Activated CD4-positive, alpha-beta memory T cell treated with anti-CD3 and anti-CD28 coated beads for 36 hours (primary cell): ENCODE measurements around the gene CTDSPL. TPM values are rescaled to one million over a fixed set of nuclear protein-coding genes. Genes with fewer than 3 reads are reported as not detected.

Source experiments
- CTCF ChIA-PET: fragments of 350-600 bp; sonication (Branson Sonifier 250); formaldehyde crosslinking; loops from one replicate; lab custom pipeline; 2021; ENCODE audit warnings: antibody characterized with exemption, inconsistent platforms; lab: Charles Lee
- POLR2A ChIA-PET: fragments of 350-600 bp; sonication (Branson Sonifier 250); formaldehyde crosslinking; loops from one replicate; lab custom pipeline; 2021; ENCODE audit warnings: antibody characterized with exemption; lab: Charles Lee
- DNase-seq: peaks from one replicate; pipeline ENCODE4 v3.0.0-alpha.2; 2020
- H3K27ac Mint-ChIP-seq: one replicate; pipeline ENCODE4 v1.8.0; 2021; ENCODE audit warnings: mixed read lengths
- H3K27me3 Mint-ChIP-seq: one replicate; pipeline ENCODE4 v1.8.0; 2021; ENCODE audit warnings: mixed read lengths
- H3K36me3 Mint-ChIP-seq: one replicate; pipeline ENCODE4 v1.8.0; 2021; ENCODE audit warnings: mixed read lengths
- H3K4me1 Mint-ChIP-seq: one replicate; pipeline ENCODE4 v1.8.0; 2021; ENCODE audit warnings: low read depth, mixed read lengths
- H3K4me3 Mint-ChIP-seq: one replicate; pipeline ENCODE4 v1.8.0; 2021; ENCODE audit warnings: mild to moderate bottlenecking, mixed read lengths
- H3K9me3 Mint-ChIP-seq: one replicate; pipeline ENCODE4 v1.8.0; 2021; ENCODE audit warnings: mixed read lengths
- intact Hi-C: fragments of 100-400 bp; cut with micrococcal nuclease; formaldehyde crosslinking; loops from one replicate; pipeline ENCODE4 v1.15.1; 2023
- total RNA-seq, 2 experiments: library from RNA; stranded (reverse); gene quantifications; one replicate each; pipeline ENCODE4 v1.2.3, GENCODE V29; 2021

CTDSPL gene
- total RNA-seq, 2 experiments from 2014 or later: 3.7 to 5.1 TPM

- Mint-ChIP-seq H3K4me1 (no peaks in the 10 kb centered on the region), H3K27me3 (peaks cover 8% of the 10 kb centered on the region), H3K9me3 (no peaks in the 10 kb centered on the region), H3K27ac (no peak overlapping the region), H3K36me3 (no peaks in the 10 kb centered on the region), H3K4me3 (no peak overlapping the region)
- POLR2A ChIA-PET: no interaction called here
- CTCF ChIA-PET: no interaction called here
- intact Hi-C loops: no loop called here
- no peak for DNase-seq
Observed at GRCh38 chr3:37826502-37826901, 35.2 kb upstream of the CTDSPL start.

- POLR2A ChIA-PET: no interaction called here
- CTCF ChIA-PET: no interaction called here
- H3K9me3 Mint-ChIP-seq: no peaks in the 10 kb centered on the region
- no peak for DNase-seq
- intact Hi-C loops: no loop called here
- H3K4me1 Mint-ChIP-seq: no peaks in the 10 kb centered on the region
- H3K27ac Mint-ChIP-seq: no peak overlapping the region
- no peaks in the 10 kb centered on the region for H3K36me3 Mint-ChIP-seq
- no peak overlapping the region for H3K4me3 Mint-ChIP-seq
- peaks cover 8% of the 10 kb centered on the region for H3K27me3 Mint-ChIP-seq
Observed at GRCh38 chr3:37826933-37827332, 34.7 kb upstream of the CTDSPL start.

GRCh38 chr3:37832480-37832879 is 29.2 kb upstream of the CTDSPL start:
- intact Hi-C loops: no loop called here
- DNase-seq: no peak

GRCh38 chr3:37833302-37834186 is 28.1 kb upstream of the CTDSPL start:
- Mint-ChIP-seq H3K27ac (no peak overlapping the region), H3K36me3 (no peaks in the 10 kb centered on the region), H3K9me3 (no peaks in the 10 kb centered on the region), H3K4me1 (no peaks in the 10 kb centered on the region), H3K27me3 (peaks cover 4% of the 10 kb centered on the region), H3K4me3 (no peak overlapping the region)
- POLR2A ChIA-PET: no interaction called here
- DNase-seq: no peak
- intact Hi-C loops: no loop called here
- CTCF ChIA-PET: interaction anchor here (1.7 kb wide), 1 partner anchor 22 kb away, joined by 3 read pairs; no protein-coding TSS in a partner anchor

More at GRCh38 chr3:37832480-37832879, 29.2 kb upstream of the CTDSPL start:
- ChIA-PET CTCF (no interaction called here), POLR2A (no interaction called here)
- Mint-ChIP-seq H3K27ac (no peak overlapping the region), H3K4me1 (no peaks in the 10 kb centered on the region), H3K27me3 (peaks cover 8% of the 10 kb centered on the region), H3K9me3 (no peaks in the 10 kb centered on the region), H3K36me3 (no peaks in the 10 kb centered on the region), H3K4me3 (no peak overlapping the region)

GRCh38 chr3:37836589-37836988 is 25.1 kb upstream of the CTDSPL start:
- no peaks in the 10 kb centered on the region for H3K36me3 Mint-ChIP-seq
- H3K9me3 Mint-ChIP-seq: no peaks in the 10 kb centered on the region
- CTCF ChIA-PET: no interaction called here
- intact Hi-C loops: no loop called here
- H3K4me3 Mint-ChIP-seq: no peak overlapping the region
- DNase-seq: no peak
- H3K27ac Mint-ChIP-seq: no peak overlapping the region
- POLR2A ChIA-PET: no interaction called here
- H3K4me1 Mint-ChIP-seq: no peaks in the 10 kb centered on the region
- H3K27me3 Mint-ChIP-seq: peaks cover 2% of the 10 kb centered on the region

GRCh38 chr3:37847689-37848088 is 14.0 kb upstream of the CTDSPL start:
- CTCF ChIA-PET: interaction anchor here (3.1 kb wide), 1 partner anchor 8 kb away, joined by 11 read pairs; no protein-coding TSS in a partner anchor
- no peaks in the 10 kb centered on the region for H3K9me3 Mint-ChIP-seq

GRCh38 chr3:37849146-37849923 is 12.3 kb upstream of the CTDSPL start:
- Mint-ChIP-seq H3K27me3 (no peaks in the 10 kb centered on the region), H3K9me3 (no peaks in the 10 kb centered on the region), H3K4me1 (no peaks in the 10 kb centered on the region), H3K36me3 (no peaks in the 10 kb centered on the region), H3K4me3 (no peak overlapping the region), H3K27ac (no peak overlapping the region)
- intact Hi-C loops: no loop called here
- no peak for DNase-seq
- CTCF ChIA-PET: no interaction called here
- POLR2A ChIA-PET: no interaction called here

More at GRCh38 chr3:37847689-37848088, 14.0 kb upstream of the CTDSPL start:
- Mint-ChIP-seq H3K27ac (no peak overlapping the region), H3K4me1 (no peaks in the 10 kb centered on the region), H3K4me3 (no peak overlapping the region), H3K27me3 (no peaks in the 10 kb centered on the region), H3K36me3 (no peaks in the 10 kb centered on the region)
- POLR2A ChIA-PET: no interaction called here
- intact Hi-C loops: no loop called here
- no peak for DNase-seq

- Mint-ChIP-seq H3K27ac (no peak overlapping the region), H3K9me3 (no peaks in the 10 kb centered on the region), H3K27me3 (no peaks in the 10 kb centered on the region), H3K4me1 (no peaks in the 10 kb centered on the region), H3K36me3 (no peaks in the 10 kb centered on the region), H3K4me3 (no peak overlapping the region)
- DNase-seq: no peak
- CTCF ChIA-PET: no interaction called here
- POLR2A ChIA-PET: no interaction called here
- intact Hi-C loops: no loop called here
Observed at GRCh38 chr3:37852097-37852496, 9.6 kb upstream of the CTDSPL start.

GRCh38 chr3:37852771-37853170 is 8.9 kb upstream of the CTDSPL start:
- CTCF ChIA-PET: no interaction called here

GRCh38 chr3:37853691-37854413 is 7.8 kb upstream of the CTDSPL start:
- CTCF ChIA-PET: interaction anchor here (1.0 to 3.1 kb wide), 6 partner anchors 12 to 62 kb away, joined by 3 to 17 read pairs (median 4); no protein-coding TSS in a partner anchor
- no peaks in the 10 kb centered on the region for H3K36me3 Mint-ChIP-seq
- DNase-seq: no peak
- intact Hi-C loops: no loop called here
- H3K4me1 Mint-ChIP-seq: no peaks in the 10 kb centered on the region
- H3K27ac Mint-ChIP-seq: no peak overlapping the region
- no peaks in the 10 kb centered on the region for H3K9me3 Mint-ChIP-seq
- POLR2A ChIA-PET: interaction anchor here (1.3 kb wide), 1 partner anchor 114 kb away, joined by 3 read pairs; no protein-coding TSS in a partner anchor
- no peak overlapping the region for H3K4me3 Mint-ChIP-seq
- no peaks in the 10 kb centered on the region for H3K27me3 Mint-ChIP-seq

More at GRCh38 chr3:37852771-37853170, 8.9 kb upstream of the CTDSPL start:
- H3K36me3 Mint-ChIP-seq: no peaks in the 10 kb centered on the region
- intact Hi-C loops: no loop called here
- H3K4me1 Mint-ChIP-seq: no peaks in the 10 kb centered on the region
- no peak for DNase-seq
- H3K9me3 Mint-ChIP-seq: no peaks in the 10 kb centered on the region
- H3K4me3 Mint-ChIP-seq: no peak overlapping the region
- no peak overlapping the region for H3K27ac Mint-ChIP-seq
- H3K27me3 Mint-ChIP-seq: no peaks in the 10 kb centered on the region
- POLR2A ChIA-PET: no interaction called here

- Mint-ChIP-seq H3K4me1 (peaks cover 6% of the 10 kb centered on the region), H3K4me3 (no peak overlapping the region), H3K9me3 (no peaks in the 10 kb centered on the region), H3K36me3 (no peaks in the 10 kb centered on the region), H3K27ac (no peak overlapping the region), H3K27me3 (no peaks in the 10 kb centered on the region)
- peak; percentile 84 for DNase-seq
- intact Hi-C loops: loop anchor here (1.0 kb wide), 1 partner anchor 112 kb away; no protein-coding TSS in a partner anchor
- ChIA-PET POLR2A (interaction anchor here (1.3 kb wide), 1 partner anchor 112 kb away, joined by 3 read pairs; no protein-coding TSS in a partner anchor), CTCF (interaction anchor here (0.9 to 3.1 kb wide), 24 partner anchors 8 to 238 kb away, joined by 3 to 17 read pairs (median 5); no protein-coding TSS in a partner anchor)
Observed at GRCh38 chr3:37855363-37855970, 6.2 kb upstream of the CTDSPL start.
